Astrocyte (in vitro differentiated cells and primary cell): ENCODE data around the gene JADE1.

ENCODE experiments used
- EZH2 ChIP-seq: IDR thresholded peaks from 2 replicates; pipeline ENCODE4 v1.6.1; 2012; ENCODE audit warnings: mild to moderate bottlenecking, low read length, inconsistent platforms; ENCODE audit not compliant: insufficient read depth
- TF ChIP-seq, protein P1 (sequence below): IDR thresholded peaks from 2 replicates; pipeline ENCODE4 v1.5.1; 2011; ENCODE audit warnings: low read depth, mild to moderate bottlenecking, inconsistent platforms, low read length, moderate library complexity; ENCODE audit not compliant: insufficient read depth

DNA sequence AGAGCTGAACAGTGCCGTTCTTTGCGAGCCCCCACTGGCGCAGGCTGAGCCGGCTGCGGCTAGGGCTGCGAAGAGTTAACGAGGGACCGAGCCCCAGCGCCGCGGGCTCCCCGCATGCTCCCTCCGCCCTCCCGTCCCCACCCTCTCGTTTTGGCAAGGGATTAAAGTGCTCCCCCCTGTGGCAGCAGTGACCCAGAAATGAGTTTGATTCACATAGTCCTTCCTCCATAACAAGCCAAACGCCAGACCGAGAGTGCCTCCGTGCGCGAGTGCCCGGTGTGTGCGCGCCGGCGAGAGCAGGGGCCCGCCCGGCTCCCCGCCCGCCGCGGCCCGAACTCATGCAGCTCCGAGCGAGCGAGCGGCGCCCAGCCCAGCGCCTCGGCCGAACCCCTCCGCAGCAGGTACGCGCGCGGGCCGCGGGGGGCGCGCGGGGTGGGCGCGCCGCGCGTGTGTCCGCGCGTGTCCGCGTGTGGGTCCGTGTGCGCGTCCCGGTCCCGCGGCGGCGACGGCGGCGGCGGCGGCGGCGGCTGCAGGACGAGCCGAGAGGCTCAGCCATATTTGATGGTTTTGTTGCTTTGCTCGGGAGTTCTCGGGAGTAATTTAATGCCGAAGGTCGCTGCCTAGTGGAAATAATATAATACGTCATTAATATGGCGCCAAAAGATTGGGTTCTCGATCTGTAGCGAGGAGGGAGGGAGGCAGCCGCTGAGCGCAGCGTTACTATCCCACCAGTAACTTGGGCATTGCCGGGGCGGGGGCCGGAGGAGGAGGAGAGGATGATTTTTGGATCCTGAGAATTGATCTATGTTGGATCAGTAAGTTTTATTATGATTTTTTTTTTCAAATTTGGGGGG lies at the start of gene JADE1:
- TF ChIP-seq, protein P1, sequence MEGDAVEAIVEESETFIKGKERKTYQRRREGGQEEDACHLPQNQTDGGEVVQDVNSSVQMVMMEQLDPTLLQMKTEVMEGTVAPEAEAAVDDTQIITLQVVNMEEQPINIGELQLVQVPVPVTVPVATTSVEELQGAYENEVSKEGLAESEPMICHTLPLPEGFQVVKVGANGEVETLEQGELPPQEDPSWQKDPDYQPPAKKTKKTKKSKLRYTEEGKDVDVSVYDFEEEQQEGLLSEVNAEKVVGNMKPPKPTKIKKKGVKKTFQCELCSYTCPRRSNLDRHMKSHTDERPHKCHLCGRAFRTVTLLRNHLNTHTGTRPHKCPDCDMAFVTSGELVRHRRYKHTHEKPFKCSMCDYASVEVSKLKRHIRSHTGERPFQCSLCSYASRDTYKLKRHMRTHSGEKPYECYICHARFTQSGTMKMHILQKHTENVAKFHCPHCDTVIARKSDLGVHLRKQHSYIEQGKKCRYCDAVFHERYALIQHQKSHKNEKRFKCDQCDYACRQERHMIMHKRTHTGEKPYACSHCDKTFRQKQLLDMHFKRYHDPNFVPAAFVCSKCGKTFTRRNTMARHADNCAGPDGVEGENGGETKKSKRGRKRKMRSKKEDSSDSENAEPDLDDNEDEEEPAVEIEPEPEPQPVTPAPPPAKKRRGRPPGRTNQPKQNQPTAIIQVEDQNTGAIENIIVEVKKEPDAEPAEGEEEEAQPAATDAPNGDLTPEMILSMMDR: peak; percentile 35
- TF ChIP-seq EZH2: no peak
